Body of pancreas (tissue), 4 donors: ENCODE measurements around the gene ABCC3.

Experiments used
- CTCF ChIP-seq, 7 experiments: fragments of 450-650 bp in 4 of 7; fragments of 200-600 bp in 3 of 7; sonication (generic) in 3 of 7; IDR thresholded peaks; one replicate each; pipeline ENCODE4 v1.5.1; 2016 to 2019; ENCODE audit warnings: antibody characterized with exemption in 7 of 7
- POLR2A ChIP-seq, 3 donors: fragments of 450-650 bp; IDR thresholded peaks; one replicate each; pipeline ENCODE4 v1.6.1; 2016; ENCODE audit warnings: antibody characterized with exemption in 3 of 3, mild to moderate bottlenecking in 2 of 3

DNA sequence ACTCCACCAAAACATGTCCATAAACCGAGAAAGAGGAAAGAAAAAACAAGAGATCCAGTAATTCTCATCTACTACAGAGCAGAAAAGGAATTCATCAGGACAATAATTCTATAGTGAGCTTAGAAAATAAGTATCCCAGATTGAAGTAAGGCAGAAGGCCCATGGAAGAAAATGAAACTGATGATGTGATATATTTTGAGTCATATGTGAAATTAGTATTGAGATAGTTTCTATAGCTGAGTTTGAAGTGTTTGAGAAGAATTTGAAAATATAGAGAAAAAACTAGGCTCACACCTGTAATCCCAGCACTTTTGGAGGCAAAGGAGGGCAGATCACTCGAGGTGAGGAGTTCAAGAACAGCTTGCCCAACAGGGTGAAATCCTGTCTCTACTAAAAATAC, 104.4 kb downstream of the ABCC3 start:
- TF ChIP-seq CTCF (IDR thresholded peaks at IDR 0.05), result no peak
- no peak for TF ChIP-seq POLR2A (IDR thresholded peaks at IDR 0.05)
